ENCODE data around the gene TMED6.

The TMED6 gene

DNA sequence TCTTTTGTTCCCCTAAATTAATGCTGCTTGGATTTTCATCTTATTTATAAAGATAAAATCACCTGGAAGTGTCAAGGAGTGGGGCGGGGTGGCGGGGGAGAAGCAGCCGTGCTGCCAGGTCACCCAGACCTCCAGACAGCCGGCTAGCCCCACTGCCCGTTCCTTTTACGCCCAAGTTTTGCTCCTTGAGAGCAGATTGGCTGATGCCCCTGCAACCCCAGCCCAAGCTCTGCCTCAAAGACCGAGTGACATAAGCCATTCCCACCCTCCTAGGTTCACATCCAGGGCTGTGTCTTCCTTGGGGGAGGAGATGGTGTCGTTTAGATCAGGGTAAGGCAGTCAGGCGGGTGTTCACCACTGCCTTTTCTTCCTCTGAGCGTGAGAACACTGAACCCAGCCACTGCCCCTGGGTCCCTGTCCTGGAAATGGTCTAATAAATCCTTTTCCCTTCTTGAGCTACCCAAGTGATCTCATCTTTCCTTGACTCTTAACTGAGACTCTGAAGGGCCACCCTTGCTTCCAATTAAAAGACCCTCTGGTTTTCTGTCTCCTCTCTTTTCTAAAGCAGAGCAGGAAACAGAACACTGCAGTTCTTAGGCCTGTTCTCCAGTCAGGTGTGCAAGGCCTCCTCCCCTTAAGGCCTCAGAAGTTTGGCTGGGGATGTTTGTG lies 26.9 kb downstream of the TMED6 start:
- Histone ChIP-seq H3K9ac (ENCODE audit: insufficient read length) (no peak overlapping the region), H3K36me3 (ENCODE audit: insufficient read depth, low read length) (peaks cover 43% of the 10 kb centered on the region), H3K4me3 (no peak overlapping the region), H3K27ac (no peak overlapping the region), H3K9me3 (ENCODE audit: low read depth, low read length) (no peaks in the 10 kb centered on the region)
- no peak for DNase-seq (ENCODE audit: low read depth, low spot score)
- TF ChIP-seq FOXP2 (optimal IDR thresholded peaks at IDR 0.05; ENCODE audit: control extremely low read depth, extremely low read length, insufficient read depth) = no peak
- no peak for TF ChIP-seq POLR2AphosphoS5 (IDR thresholded peaks at IDR 0.05; ENCODE audit: borderline replicate concordance, low read depth, low read length)
- no peak for TF ChIP-seq EZH2 (IDR thresholded peaks at IDR 0.05)

- peaks cover 48% of the 10 kb centered on the region for H3K36me3 ChIP-seq (ENCODE audit: insufficient read depth, low read length)
- no peak overlapping the region for H3K27ac ChIP-seq
- H3K9ac ChIP-seq (ENCODE audit: insufficient read length) = no peak overlapping the region
- no peak overlapping the region for H3K4me3 ChIP-seq
- TF ChIP-seq EZH2 (IDR thresholded peaks at IDR 0.05) = no peak
- TF ChIP-seq POLR2AphosphoS5 (IDR thresholded peaks at IDR 0.05; ENCODE audit: borderline replicate concordance, low read depth, low read length) = no peak
- no peak for TF ChIP-seq FOXP2 (optimal IDR thresholded peaks at IDR 0.05; ENCODE audit: control extremely low read depth, extremely low read length, insufficient read depth)
- DNase-seq (ENCODE audit: low read depth, low spot score) = no peak
- H3K9me3 ChIP-seq (ENCODE audit: low read depth, low read length) = no peaks in the 10 kb centered on the region
These were observed 27.5 kb downstream of the TMED6 start for GRCh38 chr16:69324013-69324531.

GRCh38 chr16:69323415-69323814 lies 28.2 kb downstream of the TMED6 start:
- Histone ChIP-seq H3K9ac (ENCODE audit: insufficient read length) (no peak overlapping the region), H3K27ac (no peak overlapping the region), H3K9me3 (ENCODE audit: low read depth, low read length) (no peaks in the 10 kb centered on the region), H3K4me3 (no peak overlapping the region), H3K36me3 (ENCODE audit: insufficient read depth, low read length) (peaks cover 44% of the 10 kb centered on the region)
- no peak for DNase-seq (ENCODE audit: low read depth, low spot score)
- TF ChIP-seq POLR2AphosphoS5 (IDR thresholded peaks at IDR 0.05; ENCODE audit: borderline replicate concordance, low read depth, low read length) (no peak), FOXP2 (optimal IDR thresholded peaks at IDR 0.05; ENCODE audit: control extremely low read depth, extremely low read length, insufficient read depth) (no peak), EZH2 (IDR thresholded peaks at IDR 0.05) (no peak)

DNA sequence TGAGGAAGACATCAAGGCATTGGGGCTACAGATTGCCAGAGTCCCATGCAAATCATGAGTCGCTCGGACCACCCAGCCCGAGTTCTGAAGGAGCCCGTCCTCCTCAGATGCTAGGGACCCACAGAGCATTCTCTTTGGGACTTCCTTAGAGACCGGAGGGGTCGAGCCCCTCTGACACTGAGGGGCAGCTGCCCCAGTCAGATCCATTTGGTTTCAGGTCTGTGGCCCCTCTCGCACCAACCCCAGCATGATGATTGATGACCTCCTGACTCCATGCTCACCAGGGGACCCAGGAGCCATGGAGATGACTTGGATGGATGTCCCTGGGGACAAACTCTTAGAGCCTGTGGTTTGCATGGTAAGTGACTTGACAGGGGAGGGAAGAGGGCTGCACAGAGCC lies 29.2 kb downstream of the TMED6 start:
- Histone ChIP-seq H3K9me3 (ENCODE audit: low read depth, low read length) (no peaks in the 10 kb centered on the region), H3K36me3 (ENCODE audit: insufficient read depth, low read length) (peaks cover 42% of the 10 kb centered on the region), H3K9ac (ENCODE audit: insufficient read length) (no peak overlapping the region), H3K4me3 (no peak overlapping the region), H3K27ac (no peak overlapping the region)
- DNase-seq (ENCODE audit: low read depth, low spot score) = no peak
- TF ChIP-seq FOXP2 (optimal IDR thresholded peaks at IDR 0.05; ENCODE audit: control extremely low read depth, extremely low read length, insufficient read depth) = no peak
- no peak for TF ChIP-seq EZH2 (IDR thresholded peaks at IDR 0.05)
- TF ChIP-seq POLR2AphosphoS5 (IDR thresholded peaks at IDR 0.05; ENCODE audit: borderline replicate concordance, low read depth, low read length) = no peak

DNA sequence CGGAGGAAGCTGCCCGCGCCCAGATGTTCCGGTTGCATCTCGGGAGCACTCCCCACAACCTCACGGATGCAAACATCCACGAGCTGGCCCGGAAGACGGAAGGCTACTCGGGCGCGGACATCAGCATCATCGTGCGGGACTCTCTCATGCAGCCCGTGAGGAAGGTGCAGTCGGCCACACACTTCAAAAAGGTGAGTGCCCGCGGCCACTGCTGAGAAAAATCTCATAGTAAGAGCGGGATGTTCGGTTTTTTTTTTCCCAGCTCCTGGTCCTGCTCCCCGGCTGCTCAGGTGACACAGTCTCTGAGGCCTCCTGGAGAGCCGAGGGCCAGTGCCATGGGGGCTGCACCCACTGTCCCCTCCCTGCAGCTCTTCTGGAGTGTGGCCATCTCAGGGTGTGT lies 30.5 kb downstream of the TMED6 start:
- DNase-seq (ENCODE audit: low read depth, low spot score) = no peak
- peaks cover 38% of the 10 kb centered on the region for H3K36me3 ChIP-seq (ENCODE audit: insufficient read depth, low read length)
- H3K4me3 ChIP-seq = no peak overlapping the region
- no peak overlapping the region for H3K9ac ChIP-seq (ENCODE audit: insufficient read length)
- no peaks in the 10 kb centered on the region for H3K9me3 ChIP-seq (ENCODE audit: low read depth, low read length)
- no peak for TF ChIP-seq EZH2 (IDR thresholded peaks at IDR 0.05)
- TF ChIP-seq FOXP2 (optimal IDR thresholded peaks at IDR 0.05; ENCODE audit: control extremely low read depth, extremely low read length, insufficient read depth) = no peak
- TF ChIP-seq POLR2AphosphoS5 (IDR thresholded peaks at IDR 0.05; ENCODE audit: borderline replicate concordance, low read depth, low read length) = no peak
- H3K27ac ChIP-seq = no peak overlapping the region

DNA sequence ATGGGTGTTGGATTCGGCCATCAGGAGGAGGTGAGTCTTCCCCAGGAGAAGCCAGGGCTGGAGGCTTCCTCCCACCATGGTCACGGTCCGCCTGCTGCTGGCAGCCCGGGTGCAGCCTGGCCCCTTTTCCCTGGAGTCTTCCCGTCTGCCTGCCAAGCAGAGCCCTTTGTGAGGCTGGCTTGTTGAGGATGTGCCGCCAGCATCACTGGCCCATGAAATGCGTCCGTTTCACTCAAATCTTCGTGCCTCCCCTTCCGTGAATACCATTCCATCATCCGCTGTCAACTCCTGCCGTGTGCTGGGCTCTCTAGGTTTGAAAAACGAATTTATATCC lies 30.9 kb downstream of the TMED6 start:
- DNase-seq (ENCODE audit: low read depth, low spot score) = no peak
- H3K9ac ChIP-seq (ENCODE audit: insufficient read length) = no peak overlapping the region
- H3K36me3 ChIP-seq (ENCODE audit: insufficient read depth, low read length) = peaks cover 34% of the 10 kb centered on the region; the same call in 1 of the 2 replicates
- no peak overlapping the region for H3K27ac ChIP-seq
- H3K9me3 ChIP-seq (ENCODE audit: low read depth, low read length) = no peaks in the 10 kb centered on the region
- H3K4me3 ChIP-seq = no peak overlapping the region
- TF ChIP-seq EZH2 (IDR thresholded peaks at IDR 0.05) (no peak), POLR2AphosphoS5 (IDR thresholded peaks at IDR 0.05; ENCODE audit: borderline replicate concordance, low read depth, low read length) (no peak), FOXP2 (optimal IDR thresholded peaks at IDR 0.05; ENCODE audit: control extremely low read depth, extremely low read length, insufficient read depth) (no peak)

DNA sequence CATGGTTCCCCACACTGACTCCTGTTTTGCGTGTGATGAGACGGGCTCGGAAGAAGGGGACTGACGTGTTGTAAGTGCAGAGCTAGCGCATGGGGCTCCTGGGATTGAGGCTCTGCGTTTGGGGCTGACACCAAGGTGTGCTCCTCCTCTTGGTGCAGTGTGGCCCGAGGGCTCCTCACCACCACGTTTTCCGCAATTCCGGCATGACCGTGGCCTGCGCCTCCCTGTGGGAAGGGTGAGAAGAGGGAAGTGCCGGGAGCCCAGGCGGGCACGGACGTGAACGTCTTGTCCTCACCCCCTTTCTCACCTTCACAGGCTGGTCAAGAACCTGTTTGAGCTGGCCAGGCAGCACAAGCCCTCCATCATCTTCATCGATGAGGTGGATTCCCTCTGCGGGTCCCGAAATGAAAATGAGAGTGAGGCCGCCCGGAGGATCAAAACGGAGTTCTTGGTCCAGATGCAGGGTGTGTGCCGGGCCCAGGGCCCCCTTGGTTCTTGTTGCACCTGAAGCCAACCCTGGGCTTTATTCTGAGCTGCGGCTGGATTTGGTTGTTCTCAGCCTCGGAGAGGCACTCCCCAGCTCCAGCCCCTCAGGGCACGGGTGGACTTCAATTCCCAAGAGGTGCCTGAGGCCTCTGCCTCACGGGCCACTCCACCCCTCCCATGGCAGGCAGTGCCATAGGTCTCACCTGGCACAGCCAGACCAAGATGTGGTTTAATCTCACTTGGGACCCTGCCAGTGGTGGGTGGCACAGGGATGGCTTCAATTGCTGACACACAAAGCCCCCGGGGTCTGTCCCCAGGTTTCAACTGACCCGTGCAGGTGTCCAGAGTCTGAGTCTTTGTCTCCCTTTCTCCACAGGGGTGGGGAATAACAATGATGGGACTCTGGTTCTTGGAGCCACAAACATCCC lies 31.5 kb downstream of the TMED6 start:
- no peak for TF ChIP-seq POLR2AphosphoS5 (IDR thresholded peaks at IDR 0.05; ENCODE audit: borderline replicate concordance, low read depth, low read length)
- TF ChIP-seq EZH2 (IDR thresholded peaks at IDR 0.05) = no peak
- no peak for TF ChIP-seq FOXP2 (optimal IDR thresholded peaks at IDR 0.05; ENCODE audit: control extremely low read depth, extremely low read length, insufficient read depth)
- no peak overlapping the region for H3K4me3 ChIP-seq
- peaks cover 34% of the 10 kb centered on the region; the same call in 1 of the 2 replicates for H3K36me3 ChIP-seq (ENCODE audit: insufficient read depth, low read length)

DNA sequence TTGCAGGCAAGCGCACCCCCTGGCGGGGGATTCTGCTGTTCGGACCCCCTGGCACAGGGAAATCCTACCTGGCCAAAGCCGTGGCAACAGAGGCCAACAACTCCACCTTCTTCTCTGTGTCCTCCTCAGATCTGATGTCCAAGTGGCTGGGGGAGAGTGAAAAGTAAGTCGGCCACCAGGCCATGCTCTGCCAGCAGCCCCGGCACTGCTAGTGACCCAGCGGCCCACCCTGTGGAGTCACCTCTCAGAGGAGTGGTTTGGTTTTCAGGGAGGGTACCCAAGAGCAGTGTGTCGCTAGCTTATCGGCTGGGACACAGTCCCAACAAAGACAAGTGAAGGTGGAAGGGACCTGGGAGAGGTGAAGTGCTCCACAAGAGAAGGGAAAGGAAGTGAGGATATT lies 32.2 kb downstream of the TMED6 start:
- Histone ChIP-seq H3K27ac (no peak overlapping the region), H3K4me3 (no peak overlapping the region), H3K9me3 (ENCODE audit: low read depth, low read length) (no peaks in the 10 kb centered on the region), H3K36me3 (ENCODE audit: insufficient read depth, low read length) (peaks cover 34% of the 10 kb centered on the region; the same call in 1 of the 2 replicates), H3K9ac (ENCODE audit: insufficient read length) (no peak overlapping the region)
- TF ChIP-seq FOXP2 (optimal IDR thresholded peaks at IDR 0.05; ENCODE audit: control extremely low read depth, extremely low read length, insufficient read depth) (no peak), POLR2AphosphoS5 (IDR thresholded peaks at IDR 0.05; ENCODE audit: borderline replicate concordance, low read depth, low read length) (no peak), EZH2 (IDR thresholded peaks at IDR 0.05) (no peak)
- DNase-seq (ENCODE audit: low read depth, low spot score) = no peak

More for the DNA sequence above, 31.5 kb downstream of the TMED6 start:
- DNase-seq (ENCODE audit: low read depth, low spot score) = no peak
- Histone ChIP-seq H3K9me3 (ENCODE audit: low read depth, low read length) (no peaks in the 10 kb centered on the region), H3K27ac (no peak overlapping the region), H3K9ac (ENCODE audit: insufficient read length) (no peak overlapping the region)

Data from SK-N-MC (cell line).